CD4-positive, alpha-beta T cell treated with Interleukin-15 for 1 hour (primary cell): Measurements from ENCODE around the gene CDK14.

Source experiments
- DNase-seq: peaks from one replicate; pipeline ENCODE4 v3.0.0-alpha.2; 2020

CDK14 gene

DNA sequence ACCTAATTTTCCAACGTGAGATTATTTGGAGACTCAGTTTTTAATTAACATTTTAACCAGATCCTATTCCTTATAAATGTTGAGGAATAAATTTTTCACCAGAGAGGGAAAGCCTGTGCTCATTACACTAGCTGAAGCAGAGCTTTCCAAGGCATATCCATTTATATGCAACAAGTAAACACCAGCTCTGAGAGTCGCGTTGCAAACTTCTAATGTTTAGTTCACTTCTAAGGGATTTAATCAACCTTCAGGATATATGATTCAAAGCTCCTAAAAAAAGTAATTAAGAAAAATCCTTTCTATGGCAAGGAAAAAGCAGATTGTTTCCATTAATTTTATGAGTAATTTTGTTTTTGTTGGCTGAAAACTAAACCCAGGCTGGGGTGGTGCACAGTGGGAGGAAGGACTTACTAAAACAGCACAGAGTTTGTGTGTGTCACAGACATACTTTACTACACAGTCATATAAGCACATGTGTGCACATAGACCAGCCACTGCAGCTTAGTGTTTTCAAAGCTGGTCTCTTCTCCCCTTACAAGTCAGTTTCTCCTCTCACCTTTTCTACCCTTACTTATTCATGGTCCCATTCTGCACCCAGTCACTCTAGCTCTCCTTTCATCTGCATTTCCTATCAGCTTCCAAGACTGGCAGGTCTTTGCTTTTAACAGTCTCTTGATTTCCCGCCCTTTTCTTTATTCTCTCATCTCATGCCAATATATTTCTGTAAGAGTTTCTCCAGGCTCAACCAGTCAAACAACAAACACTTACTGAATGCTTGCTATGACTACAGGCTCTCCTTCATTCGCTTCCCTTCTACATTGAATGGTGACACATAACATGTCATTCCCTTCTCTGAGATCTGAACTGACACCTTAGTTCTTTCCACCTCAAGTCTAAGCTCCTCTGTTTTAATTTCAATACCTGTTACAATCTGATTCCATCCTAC is 587.0 kb downstream of the CDK14 start:
- DNase-seq, result no peak

GRCh38 chr7:91185771-91186170 is 589.6 kb downstream of the CDK14 start:
- no peak for DNase-seq

DNA sequence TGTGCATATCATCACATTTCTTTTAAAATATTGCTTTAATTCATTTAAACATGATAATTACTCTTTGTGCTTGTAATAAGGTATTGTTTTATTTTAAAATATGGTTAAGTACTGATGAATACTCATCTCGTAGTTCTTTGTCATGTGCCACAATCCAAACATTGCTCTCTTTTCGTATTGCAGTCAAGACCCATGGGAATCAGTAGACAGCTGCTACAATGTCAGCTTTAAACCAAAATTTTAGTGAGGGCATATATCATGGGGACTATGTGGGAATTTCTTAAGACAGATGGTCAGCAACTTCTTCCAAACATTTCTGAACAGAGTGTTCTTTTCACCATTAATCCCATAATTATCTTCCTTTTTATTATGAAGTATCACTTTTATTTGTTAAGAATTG is 590.9 kb downstream of the CDK14 start:
- no peak for DNase-seq

GRCh38 chr7:91191771-91192170 is 595.6 kb downstream of the CDK14 start:
- DNase-seq, result no peak

- DNase-seq, result no peak
Observed at GRCh38 chr7:91193141-91193540, 597.0 kb downstream of the CDK14 start.

- DNase-seq, result no peak
Observed at GRCh38 chr7:91194841-91195240, 598.7 kb downstream of the CDK14 start.

GRCh38 chr7:91196058-91196457 is 599.9 kb downstream of the CDK14 start:
- no peak for DNase-seq

GRCh38 chr7:91198371-91198770 is 602.2 kb downstream of the CDK14 start:
- no peak for DNase-seq

GRCh38 chr7:91199601-91200000 is 603.5 kb downstream of the CDK14 start:
- DNase-seq, result no peak

DNA sequence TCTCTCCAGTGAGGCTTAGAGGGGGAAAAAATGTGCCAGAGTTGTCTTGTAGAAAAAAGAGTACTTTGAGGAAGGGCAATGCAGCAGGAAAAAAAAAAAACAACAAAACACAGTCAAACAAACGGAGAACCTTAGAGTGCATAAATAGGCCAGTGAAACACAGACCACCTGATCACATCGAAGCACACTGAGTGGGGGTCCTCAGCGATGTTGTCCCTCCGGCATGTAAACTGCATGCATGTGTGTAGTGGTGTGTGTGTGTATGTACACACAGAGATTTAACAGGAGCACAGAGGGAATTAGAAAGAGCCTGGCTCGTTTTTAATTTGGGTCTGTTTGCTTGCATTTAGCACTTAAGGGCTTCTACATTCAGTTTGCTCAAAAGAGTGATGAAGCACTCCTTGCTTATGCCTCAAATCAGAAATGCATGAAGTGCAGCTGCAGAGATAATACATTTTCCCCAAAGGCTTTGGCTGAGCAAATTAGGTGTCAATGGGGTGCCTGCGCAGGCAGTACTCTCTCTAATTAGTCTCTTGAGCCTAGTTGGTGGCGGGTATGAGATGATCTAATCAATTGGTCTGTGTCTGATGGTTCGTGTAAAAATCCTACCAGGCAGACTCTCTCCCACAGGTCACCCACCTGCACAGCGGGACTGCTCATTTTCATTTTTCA is 605.5 kb downstream of the CDK14 start:
- DNase-seq, result no peak

- no peak for DNase-seq
Observed at GRCh38 chr7:91206361-91206960, 610.3 kb downstream of the CDK14 start.

- DNase-seq, result no peak
Observed at GRCh38 chr7:91212582-91212981, 616.5 kb downstream of the CDK14 start.

GRCh38 chr7:91226411-91226810 is 630.3 kb downstream of the CDK14 start:
- DNase-seq, result no peak

DNA sequence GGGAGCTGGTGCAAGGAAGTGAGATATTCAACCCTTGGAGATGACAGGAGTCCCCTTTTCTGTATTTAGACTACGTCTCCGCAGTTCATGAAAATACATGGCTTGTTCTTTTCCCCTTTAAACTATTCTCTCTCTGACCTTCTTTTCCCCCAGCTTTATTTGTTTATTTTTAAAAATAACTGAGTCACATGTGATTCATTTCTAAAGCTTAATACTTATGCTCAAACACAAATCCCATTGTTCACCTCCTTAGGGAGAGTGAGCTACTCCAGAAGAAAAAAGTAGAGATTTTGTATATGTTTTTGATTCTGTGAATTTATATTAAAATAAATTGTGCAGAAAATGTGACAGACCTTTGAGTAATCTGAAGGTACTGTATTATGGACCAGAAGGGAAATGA is 632.2 kb downstream of the CDK14 start:
- no peak for DNase-seq

GRCh38 chr7:91228927-91229558 is 632.9 kb downstream of the CDK14 start:
- no peak for DNase-seq

DNA sequence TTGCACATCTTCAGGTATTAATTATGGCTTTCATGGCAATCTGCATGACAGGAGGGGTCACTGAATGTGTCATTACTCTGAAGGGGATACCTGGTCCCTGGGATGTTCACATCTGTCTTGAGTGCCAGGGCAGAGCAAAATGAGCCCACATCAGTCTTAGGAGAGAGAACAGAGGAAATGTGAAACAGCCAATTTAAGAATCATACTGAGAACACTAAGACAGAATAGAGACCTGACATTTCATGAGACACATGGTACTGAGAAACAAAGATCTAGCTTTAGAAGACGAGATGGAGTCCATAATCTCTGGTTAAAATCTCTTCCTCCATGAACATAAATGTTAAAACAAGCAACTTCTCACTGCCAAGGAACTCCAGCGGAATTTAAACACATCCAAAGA is 634.0 kb downstream of the CDK14 start:
- no peak for DNase-seq

DNA sequence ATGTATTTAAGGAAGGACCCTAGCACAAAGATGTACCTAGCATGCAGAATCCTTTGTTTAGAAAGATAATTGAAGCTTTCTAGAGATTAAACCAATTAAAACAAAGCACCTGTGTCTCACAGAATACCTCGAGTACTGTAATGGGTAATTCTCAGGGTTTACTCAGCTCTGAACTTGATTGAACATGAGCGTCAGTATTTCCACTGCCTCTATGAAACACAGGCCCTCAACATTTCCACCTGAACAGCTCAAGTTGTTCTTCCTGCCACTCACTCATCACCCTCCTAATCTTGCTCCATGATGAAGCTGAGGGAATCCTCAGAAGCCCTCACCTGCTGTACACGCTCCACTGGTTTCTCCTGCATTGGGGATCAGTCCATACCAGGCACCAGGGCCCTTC is 634.4 kb downstream of the CDK14 start:
- DNase-seq, result no peak

DNA sequence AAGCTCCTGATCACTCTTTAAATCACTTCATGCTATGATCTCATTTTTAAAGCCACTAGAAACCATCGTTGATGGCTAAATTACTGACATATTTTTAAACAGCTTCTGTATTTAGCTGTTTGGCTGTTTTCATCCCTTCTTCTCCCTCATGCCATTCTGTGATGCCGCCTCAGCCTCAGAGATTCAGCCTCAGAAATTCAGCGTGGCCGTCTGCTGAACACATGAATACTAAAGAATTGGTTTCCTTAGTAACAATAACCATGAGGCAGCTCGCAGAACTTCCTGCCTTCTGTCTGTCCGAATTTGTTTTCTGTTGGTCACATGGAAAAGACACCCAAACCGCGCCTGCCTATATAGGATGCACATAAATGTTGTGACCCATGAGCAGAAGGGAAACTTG is 637.1 kb downstream of the CDK14 start:
- no peak for DNase-seq

DNA sequence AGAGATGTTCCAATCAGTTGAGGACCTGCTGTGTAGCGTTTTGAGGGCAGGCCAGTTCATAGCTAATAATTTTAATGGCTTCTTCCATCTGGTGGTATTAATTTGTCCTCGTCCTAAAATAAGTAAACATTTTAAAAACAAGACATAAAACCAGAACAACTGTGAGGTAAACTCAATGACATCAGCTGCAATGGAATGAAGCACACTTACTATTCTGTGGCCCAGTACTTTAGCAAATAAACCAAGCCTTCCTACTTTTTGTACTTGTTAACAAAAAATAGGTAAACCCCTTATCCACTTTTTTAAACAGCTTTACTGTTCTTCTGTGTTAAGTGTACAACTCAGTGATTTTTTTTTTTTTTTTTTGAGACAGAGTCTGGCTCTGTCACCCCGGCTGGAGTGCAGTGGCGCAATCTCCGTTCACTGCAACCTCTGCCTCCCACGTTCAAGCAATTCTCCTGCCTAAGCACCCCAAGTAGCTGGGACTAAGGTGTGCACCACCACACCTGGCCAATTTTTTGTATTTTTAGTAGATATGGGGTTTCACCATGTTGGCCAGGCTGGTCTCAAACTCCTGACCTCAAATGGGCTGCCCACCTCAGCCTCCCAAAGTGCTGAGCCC is 639.2 kb downstream of the CDK14 start:
- no peak for DNase-seq

DNA sequence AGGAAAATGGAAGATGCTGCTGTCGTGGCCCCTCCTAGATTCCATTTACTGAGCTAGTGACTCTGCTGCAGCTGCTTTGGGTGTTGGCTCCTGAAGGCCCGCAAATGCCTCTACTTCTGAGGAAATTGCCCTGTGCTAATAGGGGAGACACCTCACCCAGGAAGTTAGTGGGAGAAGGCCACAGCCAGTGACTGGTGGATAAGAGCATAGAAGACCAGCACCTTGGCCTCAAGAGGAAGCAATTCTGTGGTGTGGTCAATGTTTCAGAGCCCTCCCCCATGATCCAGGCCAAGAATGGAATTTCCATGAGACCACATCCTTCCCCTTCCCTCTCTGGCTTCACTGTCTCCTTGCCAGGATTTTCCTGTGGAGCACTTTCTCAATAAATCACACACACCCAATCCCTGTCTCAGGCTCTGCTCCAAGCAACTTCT is 643.1 kb downstream of the CDK14 start:
- no peak for DNase-seq

DNA sequence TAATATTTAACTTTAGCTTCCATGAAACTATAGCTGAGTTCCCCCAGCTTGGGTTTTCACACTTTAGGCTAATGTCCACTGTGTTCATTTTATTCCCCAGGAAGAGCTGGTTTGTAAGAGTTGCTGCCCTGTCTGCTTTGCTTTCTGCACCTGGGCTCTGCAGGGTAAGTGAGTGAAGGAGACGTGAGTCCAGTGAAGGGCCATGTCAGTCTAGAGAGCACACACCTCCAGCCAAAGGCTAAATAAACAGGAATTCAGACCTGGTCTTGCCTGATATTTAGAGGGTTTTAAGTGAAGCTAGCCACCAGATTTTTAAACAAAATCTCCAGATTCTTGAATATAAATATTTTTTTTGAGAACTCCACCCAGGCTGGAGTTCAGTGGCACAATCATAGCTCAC is 643.7 kb downstream of the CDK14 start:
- DNase-seq, result no peak

DNA sequence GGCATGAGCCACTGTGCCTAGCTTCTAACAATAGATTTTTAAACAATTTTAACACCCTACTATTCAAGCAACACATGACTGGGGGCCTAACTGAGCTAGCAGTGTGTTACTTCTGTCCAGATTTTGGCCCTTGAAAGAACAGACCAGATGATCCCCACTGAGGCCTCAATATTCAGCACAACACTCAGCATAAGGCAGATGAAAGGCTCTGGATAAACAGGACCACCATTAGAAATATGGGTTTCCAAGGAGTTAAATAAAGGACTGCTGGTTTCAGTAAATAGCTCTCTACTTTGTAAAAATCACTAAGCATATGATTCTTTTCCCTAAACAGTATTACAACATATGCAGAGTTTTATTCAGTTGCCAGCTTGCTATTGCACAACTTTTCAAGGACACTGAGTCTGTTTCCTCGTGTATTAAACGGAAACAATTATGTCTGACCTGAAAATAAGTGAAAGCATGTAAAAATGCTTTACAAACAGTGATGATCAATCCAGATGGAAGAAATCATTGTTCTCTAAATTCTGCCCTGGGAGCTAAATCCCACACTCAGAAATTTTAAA is 644.3 kb downstream of the CDK14 start:
- DNase-seq, result no peak
